Astrocyte (in vitro differentiated cells and primary cell): ENCODE results near the gene AFG1L. TPM values are rescaled to one million over a fixed set of nuclear protein-coding genes. Genes with fewer than 3 reads are reported as not detected.

Source experiments
- DNase-seq: peaks from one replicate; pipeline ENCODE4 v3.0.0-alpha.2; 2010; ENCODE audit warnings: low read depth
- FAIRE-seq: peaks from 2 replicates; lab custom pipeline; 2011; peaks lifted over from hg19 to GRCh38; lab: Jason Lieb, UNC
- H2AFZ ChIP-seq: 2 replicates; pipeline ENCODE4 v1.6.0; 2012; ENCODE audit warnings: low read depth, low read length, inconsistent platforms
- H3K27ac ChIP-seq: 2 replicates; pipeline ENCODE4 v1.5.1; 2011; ENCODE audit warnings: low read depth, low read length, inconsistent platforms
- H3K27me3 ChIP-seq: 2 replicates; pipeline ENCODE4 v1.6.0; 2011; ENCODE audit warnings: low read length, inconsistent platforms; ENCODE audit not compliant: insufficient read depth
- H3K36me3 ChIP-seq: 2 replicates; pipeline ENCODE4 v1.5.1; 2011; ENCODE audit warnings: low read length, inconsistent platforms; ENCODE audit not compliant: insufficient read depth
- H3K4me1 ChIP-seq: 2 replicates; pipeline ENCODE4 v1.5.1; 2011; ENCODE audit warnings: low read length, inconsistent platforms; ENCODE audit not compliant: insufficient read depth
- H3K4me2 ChIP-seq: 2 replicates; pipeline ENCODE4 v1.6.0; 2012; ENCODE audit warnings: low read length, inconsistent platforms
- H3K4me3 ChIP-seq: 2 replicates; pipeline ENCODE4 v1.5.1; 2011; ENCODE audit warnings: low read depth, mild to moderate bottlenecking, low read length, inconsistent platforms; ENCODE audit not compliant: insufficient read depth
- H3K79me2 ChIP-seq: 2 replicates; pipeline ENCODE4 v1.6.0; 2012; ENCODE audit warnings: mild to moderate bottlenecking, low read length, inconsistent platforms; ENCODE audit not compliant: insufficient read depth
- H3K9ac ChIP-seq: 2 replicates; pipeline ENCODE4 v1.6.0; 2012; ENCODE audit warnings: mild to moderate bottlenecking, low read length, inconsistent platforms
- H3K9me3 ChIP-seq: 2 replicates; pipeline ENCODE4 v1.5.1; 2012; ENCODE audit warnings: low read depth, mild to moderate bottlenecking, low read length, inconsistent platforms; ENCODE audit not compliant: insufficient read depth
- H4K20me1 ChIP-seq: 2 replicates; pipeline ENCODE4 v1.6.0; 2012; ENCODE audit warnings: low read length, inconsistent platforms; ENCODE audit not compliant: insufficient read depth
- H3K27ac Mint-ChIP-seq: one replicate; pipeline ENCODE4 v1.8.0; 2021; ENCODE audit warnings: mild to moderate bottlenecking, mixed read lengths; ENCODE audit not compliant: unreplicated experiment
- H3K27me3 Mint-ChIP-seq: one replicate; pipeline ENCODE4 v1.8.0; 2021; ENCODE audit warnings: low read depth, mixed read lengths; ENCODE audit not compliant: unreplicated experiment
- H3K36me3 Mint-ChIP-seq: one replicate; pipeline ENCODE4 v1.8.0; 2021; ENCODE audit warnings: low read depth, mixed read lengths; ENCODE audit not compliant: unreplicated experiment
- H3K4me1 Mint-ChIP-seq: one replicate; pipeline ENCODE4 v1.8.0; 2021; ENCODE audit warnings: low read depth, mixed read lengths; ENCODE audit not compliant: unreplicated experiment
- H3K4me3 Mint-ChIP-seq: one replicate; pipeline ENCODE4 v1.8.0; 2021; ENCODE audit warnings: mild to moderate bottlenecking, moderate library complexity, mixed read lengths; ENCODE audit not compliant: unreplicated experiment
- H3K9me3 Mint-ChIP-seq: one replicate; pipeline ENCODE4 v1.8.0; 2021; ENCODE audit warnings: mild to moderate bottlenecking, mixed read lengths; ENCODE audit not compliant: unreplicated experiment
- EZH2 ChIP-seq: IDR thresholded peaks from 2 replicates; pipeline ENCODE4 v1.6.1; 2012; ENCODE audit warnings: mild to moderate bottlenecking, low read length, inconsistent platforms; ENCODE audit not compliant: insufficient read depth
- total RNA-seq: library from RNA; stranded (reverse); gene quantifications from 2 replicates; pipeline ENCODE4 v1.2.1, GENCODE V29; 2021
- TF ChIP-seq, protein P1 (sequence below): IDR thresholded peaks from 2 replicates; pipeline ENCODE4 v1.5.1; 2011; ENCODE audit warnings: low read depth, mild to moderate bottlenecking, inconsistent platforms, low read length, moderate library complexity; ENCODE audit not compliant: insufficient read depth

Gene AFG1L
- total RNA-seq, 1 donor from 2014 or later, result 7.9 TPM

DNA sequence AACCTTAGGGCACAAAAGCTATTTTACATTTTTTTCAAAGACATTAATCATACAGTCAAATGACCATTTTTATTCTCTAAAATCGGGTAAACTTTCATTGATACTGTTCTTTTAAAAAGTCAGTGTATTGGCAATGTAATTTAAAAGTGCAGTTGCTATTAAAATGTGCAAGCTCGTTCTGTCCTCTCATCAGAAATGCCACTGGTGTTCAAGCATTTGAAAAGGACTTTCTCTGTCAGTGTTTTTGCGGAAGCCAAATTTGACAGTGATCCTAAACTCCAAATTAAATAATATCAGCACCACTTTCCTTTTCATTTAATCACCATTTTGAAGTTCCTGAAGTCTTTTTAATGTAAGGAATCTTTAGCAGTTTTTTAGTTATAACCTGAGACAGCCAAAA lies 69.6 kb downstream of the AFG1L start:
- H3K27ac Mint-ChIP-seq, result no peak overlapping the region
- no peaks in the 10 kb centered on the region for H3K9me3 Mint-ChIP-seq
- Histone ChIP-seq H3K9me3 (no peaks in the 10 kb centered on the region), H3K9ac (peak overlapping the region; percentile 40), H3K79me2 (no peaks in the 10 kb centered on the region), H3K27me3 (no peaks in the 10 kb centered on the region), H2AFZ (peak overlapping the region; percentile 36), H3K4me2 (peak overlapping the region; percentile 76), H3K4me3 (peak overlapping the region; percentile 40), H3K4me1 (peaks cover 9% of the 10 kb centered on the region), H3K27ac (no peak overlapping the region), H4K20me1 (no peaks in the 10 kb centered on the region), H3K36me3 (no peaks in the 10 kb centered on the region)
- H3K27me3 Mint-ChIP-seq, result no peaks in the 10 kb centered on the region
- DNase-seq (no peak), FAIRE-seq (no peak)
- TF ChIP-seq, protein P1, sequence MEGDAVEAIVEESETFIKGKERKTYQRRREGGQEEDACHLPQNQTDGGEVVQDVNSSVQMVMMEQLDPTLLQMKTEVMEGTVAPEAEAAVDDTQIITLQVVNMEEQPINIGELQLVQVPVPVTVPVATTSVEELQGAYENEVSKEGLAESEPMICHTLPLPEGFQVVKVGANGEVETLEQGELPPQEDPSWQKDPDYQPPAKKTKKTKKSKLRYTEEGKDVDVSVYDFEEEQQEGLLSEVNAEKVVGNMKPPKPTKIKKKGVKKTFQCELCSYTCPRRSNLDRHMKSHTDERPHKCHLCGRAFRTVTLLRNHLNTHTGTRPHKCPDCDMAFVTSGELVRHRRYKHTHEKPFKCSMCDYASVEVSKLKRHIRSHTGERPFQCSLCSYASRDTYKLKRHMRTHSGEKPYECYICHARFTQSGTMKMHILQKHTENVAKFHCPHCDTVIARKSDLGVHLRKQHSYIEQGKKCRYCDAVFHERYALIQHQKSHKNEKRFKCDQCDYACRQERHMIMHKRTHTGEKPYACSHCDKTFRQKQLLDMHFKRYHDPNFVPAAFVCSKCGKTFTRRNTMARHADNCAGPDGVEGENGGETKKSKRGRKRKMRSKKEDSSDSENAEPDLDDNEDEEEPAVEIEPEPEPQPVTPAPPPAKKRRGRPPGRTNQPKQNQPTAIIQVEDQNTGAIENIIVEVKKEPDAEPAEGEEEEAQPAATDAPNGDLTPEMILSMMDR, result no peak
- no peak for TF ChIP-seq EZH2
- H3K36me3 Mint-ChIP-seq, result no peaks in the 10 kb centered on the region
- H3K4me1 Mint-ChIP-seq, result peaks cover 29% of the 10 kb centered on the region
- no peak overlapping the region for H3K4me3 Mint-ChIP-seq

DNA sequence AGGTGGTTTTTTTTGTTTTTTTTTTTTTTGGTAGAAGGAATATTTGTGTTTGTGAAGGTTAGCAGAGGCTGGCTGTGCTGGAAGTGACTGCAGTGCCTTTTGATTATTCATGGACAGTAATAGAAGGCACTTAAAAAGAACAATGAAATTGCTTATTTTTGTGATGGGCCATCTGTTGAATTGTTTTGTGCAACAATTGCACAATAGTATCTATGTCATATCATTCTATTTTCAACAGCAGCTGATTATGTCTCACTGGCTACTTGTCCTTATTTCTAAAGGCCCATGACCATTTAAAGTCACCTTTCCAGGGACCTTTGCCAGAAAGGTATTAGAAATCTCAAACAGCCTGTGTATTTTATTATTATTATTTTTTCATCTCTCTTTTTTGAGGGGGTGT lies 70.6 kb downstream of the AFG1L start:
- Histone ChIP-seq H2AFZ (no peak overlapping the region), H3K9ac (no peak overlapping the region), H3K4me3 (no peak overlapping the region), H3K4me2 (no peak overlapping the region), H3K27ac (no peak overlapping the region), H3K27me3 (no peaks in the 10 kb centered on the region), H3K36me3 (no peaks in the 10 kb centered on the region), H3K9me3 (no peaks in the 10 kb centered on the region), H3K79me2 (no peaks in the 10 kb centered on the region), H4K20me1 (no peaks in the 10 kb centered on the region), H3K4me1 (peaks cover under 1% of the 10 kb centered on the region)
- H3K27me3 Mint-ChIP-seq, result no peaks in the 10 kb centered on the region
- no peak for TF ChIP-seq EZH2
- TF ChIP-seq, protein P1, result no peak
- H3K9me3 Mint-ChIP-seq, result no peaks in the 10 kb centered on the region
- DNase-seq (no peak), FAIRE-seq (no peak)
- H3K4me3 Mint-ChIP-seq, result no peak overlapping the region
- no peak overlapping the region for H3K27ac Mint-ChIP-seq
- peaks cover 21% of the 10 kb centered on the region for H3K4me1 Mint-ChIP-seq
- no peaks in the 10 kb centered on the region for H3K36me3 Mint-ChIP-seq

DNA sequence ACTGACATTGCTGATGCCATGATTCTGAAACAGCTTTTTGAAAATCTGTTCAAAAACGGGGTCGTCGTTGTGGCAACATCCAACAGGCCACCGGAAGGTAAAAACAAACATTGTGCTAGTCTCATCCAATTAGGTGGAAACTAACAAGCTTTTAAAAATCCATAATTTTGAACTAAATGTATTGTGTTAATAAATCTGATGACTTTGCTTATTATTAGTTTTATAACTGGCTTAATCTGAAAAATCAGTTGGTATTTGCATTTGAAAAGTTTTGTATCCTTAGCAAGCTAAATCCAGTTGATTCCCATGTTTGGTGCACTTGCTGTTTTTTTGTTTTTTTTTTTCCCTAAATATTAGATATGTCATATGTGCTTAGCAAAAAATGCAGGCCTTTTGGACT lies 71.4 kb downstream of the AFG1L start:
- DNase-seq (no peak), FAIRE-seq (no peak)
- H3K27me3 Mint-ChIP-seq, result no peaks in the 10 kb centered on the region
- H4K20me1 ChIP-seq, result no peaks in the 10 kb centered on the region
- H2AFZ ChIP-seq, result no peak overlapping the region
- H3K36me3 Mint-ChIP-seq, result no peaks in the 10 kb centered on the region
- H3K4me3 ChIP-seq, result no peak overlapping the region
- H3K9ac ChIP-seq, result no peak overlapping the region
- TF ChIP-seq EZH2, result no peak
- TF ChIP-seq, protein P1, result no peak
- no peak overlapping the region for H3K27ac Mint-ChIP-seq
- H3K79me2 ChIP-seq, result no peaks in the 10 kb centered on the region
- no peak overlapping the region for H3K27ac ChIP-seq
- H3K27me3 ChIP-seq, result no peaks in the 10 kb centered on the region
- H3K4me2 ChIP-seq, result no peak overlapping the region
- H3K9me3 ChIP-seq, result no peaks in the 10 kb centered on the region
- H3K9me3 Mint-ChIP-seq, result no peaks in the 10 kb centered on the region
- no peak overlapping the region for H3K4me3 Mint-ChIP-seq
- H3K4me1 Mint-ChIP-seq, result peaks cover 16% of the 10 kb centered on the region
- H3K36me3 ChIP-seq, result no peaks in the 10 kb centered on the region
- H3K4me1 ChIP-seq, result no peaks in the 10 kb centered on the region
